T1000 (cell line): ENCODE data around the gene TMEM214.

ENCODE experiments used
- DNase-seq: peaks from one replicate; lab custom pipeline; 2025; ENCODE audit warnings: mixed read lengths; lab: John Stamatoyannopoulos, UW

TMEM214 gene

GRCh38 chr2:27085062-27085672, 52.4 kb downstream of the TMEM214 start:
- no peak for DNase-seq

GRCh38 chr2:27085673-27086089, 52.9 kb downstream of the TMEM214 start:
- no peak for DNase-seq

GRCh38 chr2:27086090-27086723, 53.4 kb downstream of the TMEM214 start:
- peak; percentile 89 for DNase-seq

GRCh38 chr2:27086724-27087593, 54.2 kb downstream of the TMEM214 start, which contains the start of gene KHK:
KHK (plus strand) TSS chr2:27086772; CDS start chr2:27087260, 488 bp downstream.
- peak; percentile 46 for DNase-seq

GRCh38 chr2:27087823-27088410, 55.2 kb downstream of the TMEM214 start:
- DNase-seq = no peak

GRCh38 chr2:27088634-27089033, 55.9 kb downstream of the TMEM214 start:
- no peak for DNase-seq

GRCh38 chr2:27089111-27089954, 56.6 kb downstream of the TMEM214 start:
- no peak for DNase-seq
